ENCODE data around the gene C10orf90. TPM values are rescaled to one million over a fixed set of nuclear protein-coding genes. Genes with fewer than 3 reads are reported as not detected.

C10orf90 gene
- total RNA-seq, result not detected

- H3K4me1 Mint-ChIP-seq (ENCODE audit: low read depth), result no peaks in the 10 kb centered on the region
- H3K4me3 Mint-ChIP-seq, result no peak within 1 kb of the TSS
- H3K27ac Mint-ChIP-seq, result no peak within 1 kb of the TSS
- DNase-seq (no peak), ATAC-seq (replicated peaks in 1 of 2) (no peak)
- peaks cover 0 to 5% of the 10 kb centered on the region in 2 donors for H3K9me3 Mint-ChIP-seq
- peaks cover 0 to 2% of the 10 kb centered on the region in 2 donors for H3K36me3 Mint-ChIP-seq (ENCODE audit: insufficient read depth in 2 of 2)
- peaks cover 5% of the 10 kb centered on the region for H3K27me3 Mint-ChIP-seq (ENCODE audit: low read depth)
Observed at GRCh38 chr10:126670056-126670894, at the start of gene C10orf90. Gene C10orf90 (minus strand): TSS chr10:126670693. CDS start chr10:126670480, 213 bp downstream.

DNA sequence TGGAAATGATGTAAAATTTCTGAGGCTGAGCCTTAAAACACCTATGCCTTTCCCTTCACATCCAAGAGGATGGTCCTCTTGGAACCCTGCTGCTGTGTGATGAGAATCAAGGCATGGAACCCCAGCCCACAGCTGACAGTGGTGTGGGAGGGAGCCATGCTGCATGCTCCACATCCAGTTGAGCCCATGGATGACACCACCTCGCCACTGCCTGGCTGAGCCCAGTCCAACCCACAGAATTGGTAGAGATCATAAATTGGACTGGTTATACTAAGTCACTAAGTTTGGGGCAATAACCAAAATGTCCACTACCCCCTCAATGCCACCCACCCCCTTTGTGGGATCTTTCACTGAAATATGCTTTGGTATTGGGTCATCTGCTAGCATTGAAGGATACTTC lies 45.9 kb upstream of the C10orf90 start:
- Mint-ChIP-seq H3K27ac (no peak overlapping the region), H3K9me3 (peaks cover under 1 to 3% of the 10 kb centered on the region in 2 donors), H3K4me3 (no peak overlapping the region), H3K4me1 (ENCODE audit: low read depth) (no peaks in the 10 kb centered on the region), H3K36me3 (ENCODE audit: insufficient read depth in 2 of 2) (no peaks in the 10 kb centered on the region), H3K27me3 (ENCODE audit: low read depth) (no peaks in the 10 kb centered on the region)
- ATAC-seq (replicated peaks in 1 of 2) (no peak), DNase-seq (no peak)

DNA sequence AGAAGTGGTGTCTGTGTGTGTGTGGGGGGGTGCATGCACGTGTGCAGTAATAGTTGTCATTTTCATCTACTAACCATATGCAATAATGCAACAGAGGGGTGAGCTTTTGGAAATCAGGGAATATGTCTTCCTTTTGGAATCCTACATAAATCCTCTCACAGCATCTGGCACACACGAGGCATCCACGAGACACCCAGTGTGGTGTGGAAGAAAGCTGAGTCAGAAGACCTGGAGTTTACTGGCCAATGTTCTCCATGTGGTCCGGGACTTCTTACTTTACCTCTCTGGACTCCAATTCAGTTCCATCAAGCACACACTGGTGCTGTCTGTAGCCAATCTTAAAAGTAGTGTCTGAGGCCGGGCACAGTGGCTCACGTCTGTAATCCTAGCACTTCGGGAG lies 43.1 kb upstream of the C10orf90 start:
- H3K27ac Mint-ChIP-seq, result no peak overlapping the region
- H3K27me3 Mint-ChIP-seq (ENCODE audit: low read depth), result no peaks in the 10 kb centered on the region
- ATAC-seq (replicated peaks in 1 of 2), result no peak

GRCh38 chr10:126712681-126713080 lies 42.2 kb upstream of the C10orf90 start:
- Mint-ChIP-seq H3K27me3 (ENCODE audit: low read depth) (no peaks in the 10 kb centered on the region), H3K9me3 (peaks cover 0 to 4% of the 10 kb centered on the region in 2 donors), H3K4me3 (no peak overlapping the region), H3K36me3 (ENCODE audit: insufficient read depth in 2 of 2) (no peaks in the 10 kb centered on the region), H3K4me1 (ENCODE audit: low read depth) (no peaks in the 10 kb centered on the region), H3K27ac (no peak overlapping the region)
- DNase-seq (no peak), ATAC-seq (replicated peaks in 1 of 2) (no peak)

More for the DNA sequence above, 43.1 kb upstream of the C10orf90 start:
- DNase-seq, result no peak
- no peak overlapping the region for H3K4me3 Mint-ChIP-seq
- no peaks in the 10 kb centered on the region for H3K36me3 Mint-ChIP-seq (ENCODE audit: insufficient read depth in 2 of 2)
- no peaks in the 10 kb centered on the region for H3K4me1 Mint-ChIP-seq (ENCODE audit: low read depth)
- H3K9me3 Mint-ChIP-seq, result peaks cover 0 to 3% of the 10 kb centered on the region in 2 donors

DNA sequence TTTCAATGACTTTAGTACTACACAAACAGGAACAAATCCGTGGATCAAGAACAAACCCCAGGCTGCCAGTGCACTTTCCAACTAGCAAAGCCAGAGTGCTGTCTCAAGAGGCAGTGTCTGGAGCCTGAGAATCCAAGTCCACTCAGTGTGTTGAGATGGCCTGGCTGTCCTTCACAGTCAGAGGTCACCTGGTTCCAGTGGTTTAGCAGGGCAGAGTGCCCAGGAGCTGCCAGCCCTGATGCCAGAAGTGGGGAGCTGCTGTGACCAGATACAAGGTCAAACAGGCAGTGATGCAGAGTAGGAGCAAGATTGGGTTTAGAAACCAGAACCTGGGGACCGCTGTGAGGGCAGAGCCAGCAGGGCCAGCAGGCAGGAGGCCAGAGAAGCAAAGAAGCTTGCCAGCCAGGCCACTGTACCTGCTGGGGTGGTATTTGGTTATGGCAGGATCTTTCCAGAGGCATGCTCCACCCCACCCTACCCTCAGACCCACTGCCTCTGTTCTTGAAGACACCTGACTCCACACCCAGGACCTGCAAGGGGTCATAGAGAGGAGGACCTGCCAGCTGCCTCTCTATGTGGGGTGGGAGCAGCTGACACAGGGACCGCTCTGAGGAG lies 35.6 kb upstream of the C10orf90 start:
- Mint-ChIP-seq H3K27me3 (ENCODE audit: low read depth) (no peaks in the 10 kb centered on the region), H3K9me3 (peaks cover 0 to 2% of the 10 kb centered on the region in 2 donors), H3K4me1 (ENCODE audit: low read depth) (no peaks in the 10 kb centered on the region), H3K27ac (no peak overlapping the region), H3K4me3 (no peak overlapping the region), H3K36me3 (ENCODE audit: insufficient read depth in 2 of 2) (no peaks in the 10 kb centered on the region)
- no peak for DNase-seq
- ATAC-seq (replicated peaks in 1 of 2), result no peak

DNA sequence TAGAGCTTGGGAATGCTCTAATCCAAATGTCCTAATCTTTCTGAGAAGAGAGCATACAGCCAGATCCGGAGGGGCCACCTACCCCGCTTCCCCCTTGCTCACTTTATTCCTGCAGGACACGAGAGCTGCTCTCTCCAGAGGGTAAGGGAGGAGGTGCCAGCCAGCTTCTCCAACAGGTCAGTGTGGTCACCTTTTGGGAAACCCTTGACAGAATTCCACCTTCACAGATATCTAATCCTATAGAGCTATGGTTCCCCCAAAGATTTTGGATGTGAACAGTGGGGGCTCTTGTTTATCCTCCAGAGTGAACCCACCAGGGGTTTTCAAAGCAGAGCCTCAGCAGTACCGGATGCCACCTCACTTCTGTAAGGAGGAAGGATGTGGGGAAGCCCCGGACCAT lies 34.6 kb upstream of the C10orf90 start:
- Mint-ChIP-seq H3K27me3 (ENCODE audit: low read depth) (no peaks in the 10 kb centered on the region), H3K4me1 (ENCODE audit: low read depth) (no peaks in the 10 kb centered on the region), H3K36me3 (ENCODE audit: insufficient read depth in 2 of 2) (no peaks in the 10 kb centered on the region), H3K27ac (no peak overlapping the region), H3K4me3 (no peak overlapping the region), H3K9me3 (peaks cover 0 to 2% of the 10 kb centered on the region in 2 donors)
- no peak for DNase-seq
- no peak for ATAC-seq (replicated peaks in 1 of 2)

DNA sequence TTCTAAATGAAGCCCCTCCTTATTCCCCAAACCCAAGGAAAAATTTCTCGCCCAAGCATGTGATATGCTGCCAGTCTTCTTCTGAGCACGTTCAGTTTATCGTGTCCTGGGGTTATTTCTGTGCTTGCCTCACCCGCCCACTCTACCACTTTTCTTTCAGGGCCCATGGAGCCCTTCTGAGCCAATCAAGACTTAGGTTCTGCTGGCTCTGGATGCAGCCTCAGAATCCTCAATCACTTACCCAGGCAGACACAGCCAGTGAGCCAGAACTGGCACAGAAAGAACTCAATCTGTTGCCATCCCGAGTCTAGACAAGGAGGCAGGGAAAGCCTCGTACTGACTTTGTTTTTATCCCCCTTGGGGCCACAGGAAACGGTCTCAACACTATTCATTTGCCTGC lies 34.2 kb upstream of the C10orf90 start:
- H3K4me1 Mint-ChIP-seq (ENCODE audit: low read depth), result no peaks in the 10 kb centered on the region
- H3K9me3 Mint-ChIP-seq, result peaks cover 0 to 2% of the 10 kb centered on the region in 2 donors
- H3K36me3 Mint-ChIP-seq (ENCODE audit: insufficient read depth in 2 of 2), result no peaks in the 10 kb centered on the region
- H3K27ac Mint-ChIP-seq, result no peak overlapping the region
- H3K4me3 Mint-ChIP-seq, result no peak overlapping the region
- DNase-seq (no peak), ATAC-seq (replicated peaks in 1 of 2) (no peak)
- H3K27me3 Mint-ChIP-seq (ENCODE audit: low read depth), result no peaks in the 10 kb centered on the region

GRCh38 chr10:126702181-126702580 lies 31.7 kb upstream of the C10orf90 start:
- Mint-ChIP-seq H3K36me3 (ENCODE audit: insufficient read depth in 2 of 2) (no peaks in the 10 kb centered on the region), H3K4me1 (ENCODE audit: low read depth) (no peaks in the 10 kb centered on the region), H3K27ac (no peak overlapping the region), H3K9me3 (no peaks in the 10 kb centered on the region), H3K4me3 (no peak overlapping the region), H3K27me3 (ENCODE audit: low read depth) (no peaks in the 10 kb centered on the region)
- DNase-seq (no peak), ATAC-seq (replicated peaks in 1 of 2) (no peak)

DNA sequence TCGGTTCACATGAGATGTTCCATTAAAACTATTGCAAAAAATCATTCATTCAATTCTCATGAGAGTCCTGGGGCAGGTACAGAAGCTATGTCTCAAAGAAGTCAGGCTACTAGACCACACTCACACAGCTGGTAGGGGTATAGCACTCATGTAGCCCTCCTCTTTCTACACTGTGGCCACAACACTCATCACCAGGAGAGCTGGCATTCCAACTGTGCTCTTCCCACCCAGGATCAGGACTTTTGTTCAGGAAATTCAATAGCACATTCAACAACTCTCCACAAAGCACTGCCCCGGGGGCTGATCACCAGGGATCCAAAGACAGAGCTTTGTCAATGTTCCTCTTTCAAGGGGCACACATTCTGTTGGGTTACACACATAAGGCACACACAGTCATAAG lies 31.0 kb upstream of the C10orf90 start:
- H3K27me3 Mint-ChIP-seq (ENCODE audit: low read depth), result no peaks in the 10 kb centered on the region
- no peaks in the 10 kb centered on the region for H3K9me3 Mint-ChIP-seq
- H3K27ac Mint-ChIP-seq, result no peak overlapping the region
- H3K36me3 Mint-ChIP-seq (ENCODE audit: insufficient read depth in 2 of 2), result no peaks in the 10 kb centered on the region
- H3K4me3 Mint-ChIP-seq, result no peak overlapping the region
- DNase-seq (no peak), ATAC-seq (replicated peaks in 1 of 2) (no peak)
- no peaks in the 10 kb centered on the region for H3K4me1 Mint-ChIP-seq (ENCODE audit: low read depth)

DNA sequence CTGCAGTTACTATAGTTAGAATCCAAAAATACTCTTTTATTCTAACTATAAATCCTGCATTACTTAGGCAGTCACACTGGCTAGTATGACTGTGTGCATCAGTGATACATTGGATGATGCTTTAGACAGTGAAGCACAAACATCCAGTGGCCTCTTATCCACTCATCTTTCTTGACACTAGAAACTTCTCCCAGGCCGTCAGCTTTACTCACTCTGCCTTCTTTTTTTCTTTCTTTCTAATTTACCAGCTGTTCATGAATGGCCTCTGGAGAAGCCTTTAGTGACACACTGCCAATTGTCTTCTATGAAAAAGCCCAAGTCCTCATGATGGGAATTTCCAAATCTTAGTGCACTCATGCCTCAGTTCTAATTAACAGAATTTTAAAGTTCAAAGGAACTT lies 26.2 kb upstream of the C10orf90 start:
- ATAC-seq (replicated peaks in 1 of 2) (no peak), DNase-seq (no peak)
- Mint-ChIP-seq H3K27me3 (ENCODE audit: low read depth) (no peaks in the 10 kb centered on the region), H3K9me3 (peaks cover 1 to 6% of the 10 kb centered on the region in 2 donors), H3K36me3 (ENCODE audit: insufficient read depth in 2 of 2) (no peaks in the 10 kb centered on the region), H3K27ac (no peak overlapping the region), H3K4me1 (ENCODE audit: low read depth) (no peaks in the 10 kb centered on the region), H3K4me3 (no peak overlapping the region)

DNA sequence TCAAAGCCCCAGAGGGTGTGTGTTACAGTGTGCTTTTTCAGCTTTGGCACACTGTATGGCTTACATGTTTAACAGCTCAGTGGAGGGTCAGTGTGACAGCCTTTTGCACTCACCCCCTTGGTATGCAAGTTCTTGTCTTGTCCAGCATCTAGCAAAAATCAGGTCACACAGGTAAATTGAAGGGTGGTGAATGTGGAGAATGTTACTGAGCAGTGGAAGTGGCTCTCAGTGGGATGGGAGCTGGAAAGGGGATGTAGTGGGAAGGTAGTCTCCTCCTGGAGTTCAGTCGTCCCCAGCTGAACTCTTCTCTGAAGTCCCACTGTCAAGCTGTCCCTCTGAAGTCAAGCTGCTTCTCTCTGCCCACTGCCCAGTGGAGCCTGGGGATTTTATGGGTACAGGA lies 21.0 kb upstream of the C10orf90 start:
- Mint-ChIP-seq H3K4me3 (no peak overlapping the region), H3K9me3 (peaks cover 3 to 6% of the 10 kb centered on the region in 2 donors), H3K27ac (no peak overlapping the region), H3K4me1 (ENCODE audit: low read depth) (no peaks in the 10 kb centered on the region), H3K27me3 (ENCODE audit: low read depth) (no peaks in the 10 kb centered on the region), H3K36me3 (ENCODE audit: insufficient read depth in 2 of 2) (no peaks in the 10 kb centered on the region)
- DNase-seq (no peak), ATAC-seq (replicated peaks in 1 of 2) (no peak)

GRCh38 chr10:126690534-126690933 lies 20.0 kb upstream of the C10orf90 start:
- Mint-ChIP-seq H3K36me3 (ENCODE audit: insufficient read depth in 2 of 2) (no peaks in the 10 kb centered on the region), H3K27me3 (ENCODE audit: low read depth) (no peaks in the 10 kb centered on the region), H3K27ac (no peak overlapping the region), H3K9me3 (peaks cover 3 to 8% of the 10 kb centered on the region in 2 donors), H3K4me1 (ENCODE audit: low read depth) (no peaks in the 10 kb centered on the region), H3K4me3 (no peak overlapping the region)
- ATAC-seq (replicated peaks in 1 of 2) (no peak), DNase-seq (no peak)

DNA sequence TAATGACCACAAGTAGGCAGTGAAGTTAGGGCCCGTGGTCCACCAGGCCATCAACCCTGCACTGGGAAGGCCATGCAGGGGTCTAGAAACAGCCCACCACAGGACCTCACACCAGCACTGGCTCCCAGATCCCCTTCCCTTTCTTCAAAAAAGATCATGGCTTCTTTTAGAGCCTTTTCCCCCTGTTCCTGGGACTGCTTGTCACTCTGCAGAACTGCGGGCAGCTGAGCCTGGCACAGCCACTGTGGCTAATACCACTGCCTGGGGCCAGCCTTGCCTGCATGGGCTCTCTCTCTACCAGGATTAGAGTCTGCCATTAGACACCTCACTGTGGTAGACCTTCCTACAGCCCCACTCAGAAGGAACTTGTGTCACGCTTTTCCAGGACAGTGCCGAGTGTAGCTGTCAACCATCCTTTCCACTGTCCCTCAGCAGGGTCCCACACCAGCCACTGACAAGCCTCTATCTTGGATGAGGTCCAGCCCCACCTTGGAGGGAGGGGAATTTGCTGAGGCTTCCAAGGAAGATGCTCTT lies 19.0 kb upstream of the C10orf90 start:
- Mint-ChIP-seq H3K27me3 (ENCODE audit: low read depth) (no peaks in the 10 kb centered on the region), H3K27ac (no peak overlapping the region), H3K4me1 (ENCODE audit: low read depth) (no peaks in the 10 kb centered on the region), H3K4me3 (no peak overlapping the region), H3K9me3 (peaks cover 1 to 3% of the 10 kb centered on the region in 2 donors), H3K36me3 (ENCODE audit: insufficient read depth in 2 of 2) (no peaks in the 10 kb centered on the region)
- DNase-seq (no peak), ATAC-seq (replicated peaks in 1 of 2) (no peak)

Data from activated T-cell treated with anti-CD3 and anti-CD28 coated beads, Interleukin-2, amount 50 U/mL, for 72 hours (primary cell).